T-helper 17 cell (primary cell): ENCODE data around the gene NFIC. TPM values are rescaled to one million over a fixed set of nuclear protein-coding genes. Genes with fewer than 3 reads are reported as not detected.
"Not testable (repeated sequence)": the region's sequence is repeated elsewhere in the genome, so short reads cannot be mapped to it uniquely, and the experiment has no call there.

Source experiments
- ATAC-seq: fragments of 150-1000 bp; cut with Tn5 transposase; 2 replicates; pipeline ENCODE4 v1.10.0; 2021; ENCODE audit warnings: mild to moderate bottlenecking, moderate library complexity
- DNase-seq, 3 donors: peaks; one replicate each; pipeline versions ENCODE4 v3.0.0 to v3.0.0-alpha.2; 2020 to 2021
- H3K9me3 ChIP-seq: one replicate; pipeline ENCODE4 v1.7.0; 2013; ENCODE audit warnings: low read length, mild to moderate bottlenecking; ENCODE audit not compliant: control insufficient read depth, poor library complexity, severe bottlenecking
- H3K27ac Mint-ChIP-seq: one replicate; pipeline ENCODE4 v1.8.0; 2022; ENCODE audit warnings: mild to moderate bottlenecking, moderate library complexity, mixed read lengths
- H3K27me3 Mint-ChIP-seq: one replicate; pipeline ENCODE4 v1.8.0; 2022; ENCODE audit warnings: mixed read lengths
- H3K36me3 Mint-ChIP-seq: one replicate; pipeline ENCODE4 v1.8.0; 2022; ENCODE audit warnings: low read depth, mixed read lengths
- H3K4me1 Mint-ChIP-seq: one replicate; pipeline ENCODE4 v1.8.0; 2022; ENCODE audit warnings: mild to moderate bottlenecking, mixed read lengths
- H3K4me3 Mint-ChIP-seq: one replicate; pipeline ENCODE4 v1.8.0; 2022; ENCODE audit warnings: mild to moderate bottlenecking, moderate library complexity, mixed read lengths
- total RNA-seq, 4 donors: library from RNA in 2 of 4; stranded (reverse) in 2 of 4; gene quantifications; one replicate each; pipeline ENCODE4 v1.2.3 and lab custom pipeline; 2022 to 2026

The NFIC gene
- total RNA-seq, 2 donors from 2014 or later, result 29.0 to 29.3 TPM

- H3K4me3 Mint-ChIP-seq, result no peak overlapping the region
- H3K27me3 Mint-ChIP-seq, result no peaks in the 10 kb centered on the region
- DNase-seq (no peak), ATAC-seq (no peak)
- H3K9me3 ChIP-seq, result no peaks in the 10 kb centered on the region
- H3K36me3 Mint-ChIP-seq, result peaks cover 6% of the 10 kb centered on the region
- H3K4me1 Mint-ChIP-seq, result peaks cover 4% of the 10 kb centered on the region
- H3K27ac Mint-ChIP-seq, result no peak overlapping the region
Observed at GRCh38 chr19:3398114-3398899, 31.9 kb downstream of the NFIC start.

GRCh38 chr19:3398900-3399278, 32.5 kb downstream of the NFIC start:
- no peak overlapping the region for H3K27ac Mint-ChIP-seq
- no peaks in the 10 kb centered on the region for H3K27me3 Mint-ChIP-seq
- no peak overlapping the region for H3K4me3 Mint-ChIP-seq
- no peaks in the 10 kb centered on the region for H3K9me3 ChIP-seq
- H3K36me3 Mint-ChIP-seq, result peaks cover 6% of the 10 kb centered on the region
- ATAC-seq (no peak), DNase-seq (no peak)
- H3K4me1 Mint-ChIP-seq, result peaks cover 4% of the 10 kb centered on the region

GRCh38 chr19:3399311-3399710, 32.9 kb downstream of the NFIC start:
- not testable (repeated sequence) for H3K36me3 Mint-ChIP-seq, H3K27ac Mint-ChIP-seq, H3K9me3 ChIP-seq, H3K4me3 Mint-ChIP-seq, DNase-seq, H3K27me3 Mint-ChIP-seq, H3K4me1 Mint-ChIP-seq, ATAC-seq

DNA sequence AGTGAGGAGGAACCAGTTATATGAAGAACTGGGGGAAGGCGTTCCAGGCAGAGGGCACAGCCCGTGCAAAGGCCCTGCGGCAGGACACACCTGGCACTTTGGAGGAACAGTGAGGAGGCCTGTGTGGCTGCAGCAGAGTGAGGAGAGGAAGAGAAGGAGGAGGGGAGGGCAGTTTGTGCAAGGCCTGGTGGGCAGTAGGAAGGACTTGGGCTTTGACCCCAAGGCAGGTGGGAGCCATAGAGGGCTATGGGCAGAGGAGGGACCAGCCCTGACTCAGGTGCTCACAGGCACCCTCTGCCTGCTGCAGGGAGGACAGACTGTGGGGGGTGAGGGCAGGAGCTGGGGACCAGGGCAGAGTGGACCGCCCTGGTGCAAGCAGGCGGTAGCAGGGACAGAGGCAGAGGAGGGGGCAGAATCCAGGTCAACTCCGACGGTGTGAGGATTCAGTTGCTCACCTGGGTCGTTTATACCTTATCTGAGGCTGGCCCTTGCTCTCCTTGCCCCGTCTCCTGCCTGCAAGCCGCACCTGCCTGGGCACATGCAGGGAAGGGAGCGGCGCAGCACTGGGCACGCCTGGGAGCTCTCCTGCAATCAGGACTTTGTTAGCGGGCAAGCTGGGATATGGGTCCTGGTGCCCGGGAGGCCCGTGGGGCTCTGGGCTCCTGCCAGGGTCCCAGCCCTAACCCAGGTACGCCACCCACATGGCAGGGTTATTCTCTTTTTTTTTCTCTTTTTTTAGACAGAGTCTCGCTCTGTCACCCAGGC, 34.8 kb downstream of the NFIC start:
- no peak overlapping the region for H3K4me3 Mint-ChIP-seq
- no peak for ATAC-seq
- H3K9me3 ChIP-seq, result no peaks in the 10 kb centered on the region
- H3K36me3 Mint-ChIP-seq, result peaks cover 6% of the 10 kb centered on the region
- DNase-seq, result no peak
- H3K27me3 Mint-ChIP-seq, result no peaks in the 10 kb centered on the region
- H3K27ac Mint-ChIP-seq, result peak overlapping the region; percentile 69
- H3K4me1 Mint-ChIP-seq, result peaks cover 6% of the 10 kb centered on the region

DNA sequence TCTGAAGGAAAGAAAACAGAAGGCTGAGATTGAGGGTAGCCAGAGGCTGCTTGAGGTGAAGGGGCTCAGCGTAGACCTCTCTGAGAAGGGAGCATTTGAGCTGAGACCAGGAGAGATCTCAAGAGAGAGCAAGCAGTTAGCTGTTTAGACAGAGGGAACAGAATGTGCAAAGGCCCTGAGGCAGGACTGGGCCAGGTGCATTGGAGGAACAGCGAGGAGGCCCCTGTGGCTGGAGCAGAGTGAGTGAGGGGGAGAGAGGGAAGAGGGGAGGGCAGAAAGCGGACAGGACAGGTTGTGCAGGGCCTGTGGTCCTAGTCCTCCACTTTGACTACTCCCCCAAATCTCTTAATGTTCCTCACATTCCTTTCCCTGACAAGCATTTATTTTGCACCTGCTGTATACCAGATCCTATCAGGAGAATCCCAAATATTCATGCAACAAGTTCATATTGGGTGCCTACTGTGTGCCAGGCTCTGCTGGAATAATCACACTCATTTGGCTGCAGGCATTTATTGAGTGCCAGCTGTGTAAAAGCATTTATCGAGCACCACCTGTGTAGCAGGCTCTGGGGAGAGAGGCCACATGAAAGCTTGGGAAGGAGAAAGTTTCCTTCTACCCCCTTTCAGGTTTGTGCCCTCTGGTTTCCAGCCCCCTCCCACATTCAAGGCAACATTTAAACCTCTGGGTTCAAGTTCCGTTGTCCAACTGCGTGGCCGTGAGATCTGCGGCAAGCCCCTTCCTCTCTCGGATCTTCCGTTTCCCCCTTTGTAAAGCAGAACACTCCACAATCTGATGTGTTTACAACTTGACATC, 36.5 kb downstream of the NFIC start:
- ATAC-seq (no peak), DNase-seq (no peak)
- no peak overlapping the region for H3K4me3 Mint-ChIP-seq
- H3K27ac Mint-ChIP-seq, result no peak overlapping the region
- H3K36me3 Mint-ChIP-seq, result peaks cover 6% of the 10 kb centered on the region
- H3K27me3 Mint-ChIP-seq, result no peaks in the 10 kb centered on the region
- peaks cover 11% of the 10 kb centered on the region for H3K4me1 Mint-ChIP-seq
- no peaks in the 10 kb centered on the region for H3K9me3 ChIP-seq

DNA sequence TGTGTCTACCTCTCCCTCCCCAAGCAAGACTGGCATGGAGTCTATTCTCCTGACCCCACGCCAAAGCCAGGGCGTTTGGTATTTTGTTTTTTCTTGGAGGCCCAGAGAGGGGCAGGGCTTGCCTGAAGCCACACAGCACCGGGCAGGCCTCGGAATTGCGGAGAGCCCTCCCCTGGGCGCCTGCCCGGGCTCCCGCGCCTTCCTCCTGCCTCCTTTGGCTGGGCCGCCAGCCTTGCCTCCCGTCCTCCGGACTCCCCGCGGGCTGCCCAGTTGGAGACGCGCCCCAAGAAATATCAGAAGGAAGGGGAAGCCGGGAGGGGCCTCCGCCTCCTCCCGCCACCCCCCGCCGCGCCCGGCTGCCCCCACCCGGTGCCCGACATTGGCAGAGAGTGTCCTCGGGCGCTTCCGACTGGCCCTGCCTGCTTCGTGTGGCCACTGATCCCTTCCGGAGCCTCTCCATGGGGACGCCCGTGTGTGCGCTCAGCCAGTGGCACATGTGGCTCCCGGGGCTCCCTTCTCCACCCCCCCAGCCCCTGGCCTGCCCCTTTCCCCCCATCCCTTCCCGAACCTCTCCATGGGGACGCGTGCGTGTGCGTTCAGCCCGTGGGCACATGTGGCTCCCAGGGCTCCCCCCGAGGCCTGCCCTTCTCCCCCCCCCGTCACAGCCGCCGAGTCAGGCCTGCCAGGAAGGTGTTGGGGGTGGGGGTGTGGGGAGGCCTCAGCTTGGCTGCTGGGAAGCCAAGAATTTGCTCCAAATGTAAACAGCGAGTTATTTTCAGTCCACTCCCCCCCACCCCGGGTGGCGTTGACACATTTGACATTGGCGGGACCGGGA, 37.3 kb downstream of the NFIC start:
- no peaks in the 10 kb centered on the region for H3K27me3 Mint-ChIP-seq
- peaks cover 6% of the 10 kb centered on the region for H3K36me3 Mint-ChIP-seq
- no peak overlapping the region for H3K27ac Mint-ChIP-seq
- H3K4me1 Mint-ChIP-seq, result peaks cover 11% of the 10 kb centered on the region
- no peak for ATAC-seq
- no peaks in the 10 kb centered on the region for H3K9me3 ChIP-seq
- H3K4me3 Mint-ChIP-seq, result no peak overlapping the region
- no peak for DNase-seq

DNA sequence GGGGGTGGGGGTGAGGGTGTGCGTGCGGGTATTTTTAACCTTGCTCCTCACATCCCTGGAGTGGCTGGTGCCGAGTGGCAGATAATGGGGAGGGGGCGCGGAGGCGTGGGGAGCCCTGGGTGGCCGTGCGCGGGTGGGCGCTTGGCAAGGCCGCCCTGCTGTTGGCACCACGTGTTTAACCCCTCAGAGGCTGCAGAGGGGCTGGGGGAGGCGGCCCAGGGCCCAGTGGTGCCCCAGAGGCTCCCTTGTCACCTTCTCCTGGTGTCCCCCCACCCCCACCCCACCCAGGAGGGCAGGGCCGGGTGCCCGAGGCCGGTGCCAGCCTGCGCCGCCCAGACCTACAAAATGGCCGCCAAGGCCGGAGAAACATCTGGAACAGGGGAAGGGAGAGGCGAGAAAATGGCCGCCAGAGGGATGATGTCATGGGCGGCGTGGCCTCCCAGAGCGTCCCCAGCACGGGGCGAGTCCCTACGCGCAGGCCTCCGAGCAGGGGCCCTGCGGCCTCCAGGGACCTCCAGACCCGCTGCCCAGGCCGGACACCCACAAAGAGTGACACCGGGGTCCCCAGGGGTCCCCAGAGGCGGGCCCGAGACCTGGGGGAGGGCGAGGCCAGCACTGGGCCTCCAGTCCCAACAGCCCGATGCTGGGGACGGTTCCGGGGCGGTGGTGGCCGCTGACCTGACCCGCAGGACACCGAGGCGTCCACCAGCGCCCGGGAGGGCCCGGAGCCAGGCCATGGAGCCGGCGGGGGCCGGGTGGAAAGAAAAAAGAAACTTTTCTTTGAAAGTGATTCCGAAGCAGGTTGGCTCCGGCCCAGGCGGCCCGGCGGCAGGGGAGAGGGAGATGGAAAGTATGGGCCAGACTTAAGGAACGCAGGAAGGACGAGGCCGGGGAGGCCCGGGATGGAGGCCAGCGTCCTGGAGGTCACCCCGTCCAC, 38.2 kb downstream of the NFIC start:
- peaks cover 11% of the 10 kb centered on the region for H3K4me1 Mint-ChIP-seq
- ATAC-seq (no peak), DNase-seq (no peak)
- H3K36me3 Mint-ChIP-seq, result peaks cover 6% of the 10 kb centered on the region
- no peaks in the 10 kb centered on the region for H3K9me3 ChIP-seq
- no peak overlapping the region for H3K27ac Mint-ChIP-seq
- H3K4me3 Mint-ChIP-seq, result no peak overlapping the region
- no peaks in the 10 kb centered on the region for H3K27me3 Mint-ChIP-seq

DNA sequence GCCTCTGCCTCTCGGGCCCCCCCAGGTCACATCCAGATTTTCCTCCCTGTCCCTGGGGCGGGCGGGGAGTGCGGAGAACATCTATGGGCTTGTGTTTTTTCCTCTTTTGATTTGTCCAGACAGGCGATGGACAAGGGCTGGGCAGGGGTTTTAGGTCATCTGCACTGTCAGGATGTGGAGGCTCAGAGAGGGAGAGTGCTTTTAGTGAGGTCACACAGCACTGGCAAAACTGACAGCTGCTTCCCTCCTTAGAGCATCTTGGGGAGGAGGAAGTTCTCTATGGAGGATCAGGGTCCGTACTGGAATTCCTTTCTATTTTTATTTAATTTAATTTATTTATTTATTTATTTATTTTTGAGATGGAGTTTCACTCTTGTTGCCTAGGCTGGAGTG, 38.9 kb downstream of the NFIC start:
- ATAC-seq (no peak), DNase-seq (no peak)
- H3K9me3 ChIP-seq, result no peaks in the 10 kb centered on the region
- H3K4me3 Mint-ChIP-seq, result no peak overlapping the region
- H3K27ac Mint-ChIP-seq, result no peak overlapping the region
- peaks cover 11% of the 10 kb centered on the region for H3K4me1 Mint-ChIP-seq
- peaks cover 6% of the 10 kb centered on the region for H3K36me3 Mint-ChIP-seq
- no peaks in the 10 kb centered on the region for H3K27me3 Mint-ChIP-seq

- ATAC-seq (no peak), DNase-seq (no peak)
- no peaks in the 10 kb centered on the region for H3K9me3 ChIP-seq
- Mint-ChIP-seq H3K4me3 (no peak overlapping the region), H3K27ac (no peak overlapping the region), H3K4me1 (peaks cover 7% of the 10 kb centered on the region), H3K27me3 (no peaks in the 10 kb centered on the region), H3K36me3 (peaks cover 3% of the 10 kb centered on the region)
Observed at GRCh38 chr19:3406571-3407111, 40.3 kb downstream of the NFIC start.

DNA sequence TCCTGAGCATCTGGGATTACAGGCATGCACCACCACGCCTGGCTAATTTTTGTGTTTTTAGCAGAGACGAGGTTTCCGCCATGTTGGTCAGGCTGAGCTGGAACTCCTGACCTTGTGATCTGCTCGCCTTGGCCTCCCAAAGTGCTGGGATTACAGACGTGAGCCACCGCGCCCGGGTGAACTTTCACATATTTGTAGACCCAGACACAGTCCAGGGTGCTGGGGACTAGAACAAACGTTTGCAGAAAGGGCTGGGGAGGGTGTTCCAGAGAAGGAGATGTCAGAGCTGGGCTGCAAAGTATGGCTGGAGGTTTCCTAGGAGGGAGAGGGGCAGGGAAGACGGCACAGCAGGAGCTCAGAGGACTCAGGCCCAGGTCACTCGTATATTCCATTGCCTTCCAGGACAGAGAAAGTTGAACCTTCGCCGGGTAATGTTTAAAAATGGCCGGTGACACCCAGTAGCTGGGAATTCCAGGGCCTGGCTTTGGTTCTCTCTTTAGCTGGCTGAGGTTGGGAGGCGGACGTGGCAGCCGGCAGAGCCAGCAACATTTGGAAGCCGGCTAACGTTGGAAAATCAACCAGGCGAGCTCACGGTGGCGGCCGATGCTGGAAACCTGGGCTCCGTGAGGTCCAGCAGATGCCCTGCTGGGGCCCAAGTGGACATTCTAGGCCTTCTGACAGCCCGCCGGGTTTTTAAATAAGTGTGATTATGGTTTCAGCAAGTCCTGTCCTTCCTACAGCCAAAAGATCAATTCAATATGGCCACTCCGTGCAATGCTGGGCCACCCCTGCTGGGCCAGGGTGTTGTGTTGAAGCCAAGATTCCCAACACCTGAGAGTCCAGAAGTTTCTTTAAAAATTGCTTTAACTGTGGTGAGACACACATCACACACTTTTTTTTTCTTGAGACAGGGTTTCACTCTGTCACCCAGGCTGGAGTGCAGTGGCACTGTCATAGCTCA, 41.5 kb downstream of the NFIC start:
- no peaks in the 10 kb centered on the region for H3K9me3 ChIP-seq
- Mint-ChIP-seq H3K27me3 (no peaks in the 10 kb centered on the region), H3K27ac (no peak overlapping the region), H3K4me3 (no peak overlapping the region), H3K4me1 (peaks cover 9% of the 10 kb centered on the region), H3K36me3 (no peaks in the 10 kb centered on the region)
- DNase-seq (no peak), ATAC-seq (no peak)

DNA sequence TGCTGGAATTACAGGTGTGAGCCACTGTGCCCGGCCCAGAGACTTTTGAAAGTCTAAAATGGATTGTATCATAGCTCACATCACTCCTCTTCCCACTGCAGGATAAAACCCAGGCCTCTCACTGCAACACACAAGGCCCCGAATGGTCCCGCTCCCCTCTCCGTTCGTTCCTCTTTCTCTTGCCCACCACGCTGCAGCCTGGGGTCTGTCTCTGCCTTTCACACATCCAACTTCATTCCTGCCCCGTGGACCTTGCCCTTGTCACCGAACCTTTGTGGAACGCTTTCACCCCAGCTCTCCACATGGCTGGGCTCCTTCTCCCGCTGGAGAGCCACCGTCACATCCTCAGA, 42.6 kb downstream of the NFIC start:
- no peak for DNase-seq
- H3K27ac Mint-ChIP-seq, result peak overlapping the region; percentile 19
- no peak overlapping the region for H3K4me3 Mint-ChIP-seq
- no peak for ATAC-seq
- no peaks in the 10 kb centered on the region for H3K36me3 Mint-ChIP-seq
- peaks cover 11% of the 10 kb centered on the region for H3K4me1 Mint-ChIP-seq
- H3K9me3 ChIP-seq, result no peaks in the 10 kb centered on the region
- H3K27me3 Mint-ChIP-seq, result no peaks in the 10 kb centered on the region
